ENCODE results near the gene SEC11C. TPM values are rescaled to one million over a fixed set of nuclear protein-coding genes. Genes with fewer than 3 reads are reported as not detected.

Gene SEC11C
- total and polyA plus RNA-seq, 2 of the 13 experiments (the other 11 are each of a cell fraction or from before 2014, with no cell fraction given): 71.9 to 297 TPM

- TF ChIP-seq ZBTB14 (CRISPR knock-in tag; IDR thresholded peaks at IDR 0.05) (no peak), THAP11 (CRISPR knock-in tag; IDR thresholded peaks at IDR 0.05) (peak; percentile 100), ZNF432 (CRISPR knock-in tag; IDR thresholded peaks at IDR 0.05; ENCODE audit: borderline replicate concordance) (no peak), ASH2L (IDR thresholded peaks at IDR 0.05; ENCODE audit: insufficient read length, low read depth, low read length) (peak; percentile 76), MED8 (CRISPR knock-in tag; IDR thresholded peaks at IDR 0.05; ENCODE audit: insufficient replicate concordance) (peak; percentile 63), ZNF33A (CRISPR knock-in tag; IDR thresholded peaks at IDR 0.05; ENCODE audit: borderline replicate concordance) (no peak), IKZF4 (CRISPR knock-in tag; IDR thresholded peaks at IDR 0.05; ENCODE audit: borderline replicate concordance, low read depth, not compliant biosample characterization) (peak; percentile 68), PHF8 (CRISPR knock-in tag; IDR thresholded peaks at IDR 0.05) (peak; percentile 80), KDM5B (CRISPR knock-in tag; IDR thresholded peaks at IDR 0.05; ENCODE audit: borderline replicate concordance) (peak; percentile 65; the same call in 1 of the 2 replicates), FOXP1 (IDR thresholded peaks at IDR 0.05) (no peak), FOXP1 (CRISPR knock-in tag; IDR thresholded peaks at IDR 0.05) (no peak), ZBTB37 (CRISPR knock-in tag; IDR thresholded peaks at IDR 0.05) (no peak), RNF219 (CRISPR knock-in tag; IDR thresholded peaks at IDR 0.05) (no peak), ZBED4 (CRISPR knock-in tag; IDR thresholded peaks at IDR 0.05; ENCODE audit: borderline replicate concordance) (no peak), NFIB (CRISPR knock-in tag; IDR thresholded peaks at IDR 0.05; ENCODE audit: borderline replicate concordance) (no peak), ZNF484 (CRISPR knock-in tag; IDR thresholded peaks at IDR 0.05; ENCODE audit: borderline replicate concordance, low read depth) (no peak)
Observed at GRCh38 chr18:59139615-59140301, at the start of gene SEC11C (continued).
